ENCODE results near the gene SEC62. TPM values are rescaled to one million over a fixed set of nuclear protein-coding genes. Genes with fewer than 3 reads are reported as not detected.
A peak's percentile ranks its signal among the peaks of the same experiment; 100 is the strongest.

SEC62 gene
- total RNA-seq, 2 donors from 2014 or later: 48.7 to 64.4 TPM

DNA sequence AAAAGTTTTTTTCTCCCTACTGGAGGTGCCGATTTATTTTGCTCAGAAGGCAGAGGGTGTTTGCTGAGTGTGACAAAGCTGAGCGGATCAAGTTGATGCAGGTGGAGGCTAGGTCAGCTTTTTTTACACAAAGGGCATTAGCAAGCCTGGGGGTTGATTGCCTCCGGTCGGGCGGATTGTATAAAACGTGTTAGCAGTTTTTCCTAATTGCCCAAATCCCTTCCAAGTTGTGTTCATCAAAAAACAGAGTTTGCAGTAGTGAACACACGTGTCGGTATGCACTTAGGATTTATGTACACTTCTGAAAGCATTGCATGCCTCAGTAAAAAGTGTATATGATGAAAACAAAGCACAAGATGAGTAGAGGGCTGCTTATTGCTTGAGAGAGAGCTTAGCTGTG, 73.8 kb downstream of the SEC62 start:
- Mint-ChIP-seq H3K4me3 (peak overlapping the region; percentile 42), H3K36me3 (ENCODE audit: low read depth) (no peaks in the 10 kb centered on the region), H3K27me3 (ENCODE audit: insufficient read depth) (peaks cover 11% of the 10 kb centered on the region), H3K4me1 (peaks cover 15% of the 10 kb centered on the region), H3K27ac (no peak overlapping the region), H3K9me3 (no peaks in the 10 kb centered on the region)
- peak; percentile 56 for DNase-seq
- TF ChIP-seq, protein P1, sequence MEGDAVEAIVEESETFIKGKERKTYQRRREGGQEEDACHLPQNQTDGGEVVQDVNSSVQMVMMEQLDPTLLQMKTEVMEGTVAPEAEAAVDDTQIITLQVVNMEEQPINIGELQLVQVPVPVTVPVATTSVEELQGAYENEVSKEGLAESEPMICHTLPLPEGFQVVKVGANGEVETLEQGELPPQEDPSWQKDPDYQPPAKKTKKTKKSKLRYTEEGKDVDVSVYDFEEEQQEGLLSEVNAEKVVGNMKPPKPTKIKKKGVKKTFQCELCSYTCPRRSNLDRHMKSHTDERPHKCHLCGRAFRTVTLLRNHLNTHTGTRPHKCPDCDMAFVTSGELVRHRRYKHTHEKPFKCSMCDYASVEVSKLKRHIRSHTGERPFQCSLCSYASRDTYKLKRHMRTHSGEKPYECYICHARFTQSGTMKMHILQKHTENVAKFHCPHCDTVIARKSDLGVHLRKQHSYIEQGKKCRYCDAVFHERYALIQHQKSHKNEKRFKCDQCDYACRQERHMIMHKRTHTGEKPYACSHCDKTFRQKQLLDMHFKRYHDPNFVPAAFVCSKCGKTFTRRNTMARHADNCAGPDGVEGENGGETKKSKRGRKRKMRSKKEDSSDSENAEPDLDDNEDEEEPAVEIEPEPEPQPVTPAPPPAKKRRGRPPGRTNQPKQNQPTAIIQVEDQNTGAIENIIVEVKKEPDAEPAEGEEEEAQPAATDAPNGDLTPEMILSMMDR (conservative IDR thresholded peaks at IDR 0.05): no peak
- Histone ChIP-seq H3K9ac (ENCODE audit: extremely low read depth, low read length, poor library complexity, severe bottlenecking) (no peak overlapping the region), H3K27ac (ENCODE audit: low read depth, low read length) (no peak overlapping the region), H3K4me3 (ENCODE audit: low read length) (peak overlapping the region; percentile 68), H3K4me1 (ENCODE audit: control insufficient read depth, insufficient read depth, low read length) (no peaks in the 10 kb centered on the region), H3K27me3 (ENCODE audit: control insufficient read depth, insufficient read depth, low read length, poor library complexity, severe bottlenecking) (peaks cover 25% of the 10 kb centered on the region), H3K9me3 (ENCODE audit: control insufficient read depth, low read length) (no peaks in the 10 kb centered on the region), H3K36me3 (ENCODE audit: control insufficient read depth, insufficient read depth, low read length) (no peaks in the 10 kb centered on the region)
- WGBS, 2 experiments (ENCODE audit: insufficient coverage in 1 of 2, insufficient read length in 1 of 2): 22 to 30% methylated on average over 4 to 8 of the region's 8 CpGs

DNA sequence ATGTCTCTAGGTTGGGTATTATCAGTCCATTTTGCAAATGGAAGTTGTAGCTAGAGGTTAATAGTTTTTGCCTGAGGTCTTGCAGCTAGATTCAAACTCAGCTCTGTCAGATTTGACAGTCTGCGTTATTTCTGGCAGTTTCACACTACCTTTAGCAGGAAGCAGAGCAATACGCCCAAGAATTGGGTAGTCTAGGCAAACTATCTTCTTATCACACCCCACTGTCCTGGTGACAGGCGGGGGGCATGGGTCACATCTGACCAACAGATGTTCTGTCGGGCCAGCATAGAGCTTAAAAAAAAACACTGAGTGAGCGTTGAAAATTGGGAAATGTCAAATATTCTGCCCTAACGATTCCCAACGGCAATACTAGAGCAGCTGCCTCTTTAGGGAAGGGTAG, 76.9 kb downstream of the SEC62 start:
- no peak overlapping the region for H3K9ac ChIP-seq (ENCODE audit: extremely low read depth, low read length, poor library complexity, severe bottlenecking)
- H3K27me3 ChIP-seq (ENCODE audit: control insufficient read depth, insufficient read depth, low read length, poor library complexity, severe bottlenecking): peaks cover 20% of the 10 kb centered on the region
- H3K4me1 ChIP-seq (ENCODE audit: control insufficient read depth, insufficient read depth, low read length): no peaks in the 10 kb centered on the region
- no peak overlapping the region for H3K4me3 ChIP-seq (ENCODE audit: low read length)
- no peak overlapping the region for H3K4me3 Mint-ChIP-seq
- TF ChIP-seq, protein P1 (conservative IDR thresholded peaks at IDR 0.05): no peak
- 89 to 94% methylated on average over 6 to 7 of the region's 7 CpGs for WGBS, 2 experiments (ENCODE audit: insufficient coverage in 1 of 2, insufficient read length in 1 of 2)
- H3K4me1 Mint-ChIP-seq: peaks cover 26% of the 10 kb centered on the region
- no peaks in the 10 kb centered on the region for H3K9me3 Mint-ChIP-seq
- H3K36me3 Mint-ChIP-seq (ENCODE audit: low read depth): no peaks in the 10 kb centered on the region
- no peaks in the 10 kb centered on the region for H3K9me3 ChIP-seq (ENCODE audit: control insufficient read depth, low read length)
- H3K27ac ChIP-seq (ENCODE audit: low read depth, low read length): no peak overlapping the region
- H3K36me3 ChIP-seq (ENCODE audit: control insufficient read depth, insufficient read depth, low read length): no peaks in the 10 kb centered on the region
- peaks cover 11% of the 10 kb centered on the region for H3K27me3 Mint-ChIP-seq (ENCODE audit: insufficient read depth)
- H3K27ac Mint-ChIP-seq: no peak overlapping the region
- no peak for DNase-seq

DNA sequence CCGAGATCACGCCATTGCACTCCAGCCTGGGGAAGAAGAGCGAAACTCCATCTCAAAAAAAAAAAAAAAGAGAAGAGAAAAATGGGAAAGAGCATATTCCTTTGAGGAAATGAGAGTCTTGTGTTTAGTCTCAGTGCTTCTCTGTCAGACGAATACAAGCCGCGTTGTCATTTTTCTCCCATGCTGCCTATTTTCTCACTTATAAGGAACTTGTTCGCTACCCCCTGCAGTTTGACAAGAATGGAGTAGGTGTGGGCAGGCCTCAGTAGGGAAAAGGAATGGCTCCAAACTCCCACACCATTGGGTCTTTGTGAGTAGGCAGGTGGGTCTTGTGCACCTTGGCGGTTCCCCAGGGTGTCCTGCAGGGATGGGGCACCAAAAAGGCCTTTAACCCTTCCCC, 77.7 kb downstream of the SEC62 start:
- Mint-ChIP-seq H3K9me3 (no peaks in the 10 kb centered on the region), H3K4me3 (no peak overlapping the region), H3K4me1 (peaks cover 30% of the 10 kb centered on the region), H3K27me3 (ENCODE audit: insufficient read depth) (peaks cover 9% of the 10 kb centered on the region), H3K27ac (no peak overlapping the region), H3K36me3 (ENCODE audit: low read depth) (no peaks in the 10 kb centered on the region)
- DNase-seq: no peak
- TF ChIP-seq, protein P1 (conservative IDR thresholded peaks at IDR 0.05): no peak
- no peaks in the 10 kb centered on the region for H3K4me1 ChIP-seq (ENCODE audit: control insufficient read depth, insufficient read depth, low read length)
- H3K4me3 ChIP-seq (ENCODE audit: low read length): no peak overlapping the region
- no peaks in the 10 kb centered on the region for H3K9me3 ChIP-seq (ENCODE audit: control insufficient read depth, low read length)
- H3K27me3 ChIP-seq (ENCODE audit: control insufficient read depth, insufficient read depth, low read length, poor library complexity, severe bottlenecking): peaks cover 12% of the 10 kb centered on the region
- no peak overlapping the region for H3K9ac ChIP-seq (ENCODE audit: extremely low read depth, low read length, poor library complexity, severe bottlenecking)
- WGBS, 2 experiments (ENCODE audit: insufficient coverage in 1 of 2, insufficient read length in 1 of 2): 96 to 100% methylated on average over 4 to 7 of the region's 8 CpGs
- no peak overlapping the region for H3K27ac ChIP-seq (ENCODE audit: low read depth, low read length)
- H3K36me3 ChIP-seq (ENCODE audit: control insufficient read depth, insufficient read depth, low read length): no peaks in the 10 kb centered on the region

All from endodermal cell (in vitro differentiated cells).